ENCODE data around the gene MAP2K5. TPM values are rescaled to one million over a fixed set of nuclear protein-coding genes. Genes with fewer than 3 reads are reported as not detected.

The MAP2K5 gene
- total RNA-seq, 1 donor from 2014 or later: 30.7 TPM

DNA sequence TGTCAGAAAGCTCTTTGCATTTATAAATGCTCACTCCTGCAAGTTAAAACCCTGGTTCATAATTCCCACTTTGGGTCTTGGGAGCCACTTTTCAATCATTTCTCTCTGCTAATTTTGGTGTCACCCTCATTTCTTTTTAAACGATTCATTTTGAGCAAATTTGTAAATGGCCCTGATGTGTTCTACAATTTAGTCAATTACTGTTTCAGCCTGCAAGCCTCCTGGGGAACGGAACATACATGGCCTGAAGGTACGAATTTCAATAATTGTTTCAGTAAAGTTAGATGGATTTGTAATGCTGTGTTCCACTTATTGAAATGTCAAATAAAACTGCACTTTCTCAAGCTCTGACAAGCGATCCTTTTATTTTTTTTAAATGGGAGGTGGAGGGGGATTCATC, 43.2 kb downstream of the MAP2K5 start:
- TF ChIP-seq CTCF (IDR thresholded peaks at IDR 0.05; ENCODE audit: unreplicated experiment): no peak
- H3K27ac Mint-ChIP-seq: no peak overlapping the region
- no peak for DNase-seq (ENCODE audit: low spot score, unreplicated experiment)
- H3K4me3 Mint-ChIP-seq (ENCODE audit: low read depth): no peak overlapping the region
- H3K4me1 Mint-ChIP-seq (ENCODE audit: low read depth): no peaks in the 10 kb centered on the region
- peaks cover 14% of the 10 kb centered on the region for H3K36me3 Mint-ChIP-seq (ENCODE audit: insufficient read depth)
- no peaks in the 10 kb centered on the region for H3K27me3 Mint-ChIP-seq
- no peaks in the 10 kb centered on the region for H3K9me3 Mint-ChIP-seq (ENCODE audit: low read depth)

GRCh38 chr15:67587331-67587730, 44.8 kb downstream of the MAP2K5 start:
- Mint-ChIP-seq H3K27me3 (no peaks in the 10 kb centered on the region), H3K9me3 (ENCODE audit: low read depth) (no peaks in the 10 kb centered on the region), H3K27ac (no peak overlapping the region), H3K36me3 (ENCODE audit: insufficient read depth) (peaks cover 16% of the 10 kb centered on the region), H3K4me3 (ENCODE audit: low read depth) (no peak overlapping the region), H3K4me1 (ENCODE audit: low read depth) (no peaks in the 10 kb centered on the region)
- no peak for TF ChIP-seq CTCF (IDR thresholded peaks at IDR 0.05; ENCODE audit: unreplicated experiment)
- no peak for DNase-seq (ENCODE audit: low spot score, unreplicated experiment)

GRCh38 chr15:67587754-67588153, 45.3 kb downstream of the MAP2K5 start:
- peaks cover 3% of the 10 kb centered on the region for H3K4me1 Mint-ChIP-seq (ENCODE audit: low read depth)
- H3K4me3 Mint-ChIP-seq (ENCODE audit: low read depth): no peak overlapping the region
- no peak for TF ChIP-seq CTCF (IDR thresholded peaks at IDR 0.05; ENCODE audit: unreplicated experiment)
- H3K36me3 Mint-ChIP-seq (ENCODE audit: insufficient read depth): peaks cover 16% of the 10 kb centered on the region
- DNase-seq (ENCODE audit: low spot score, unreplicated experiment): no peak
- no peaks in the 10 kb centered on the region for H3K27me3 Mint-ChIP-seq
- H3K27ac Mint-ChIP-seq: no peak overlapping the region
- H3K9me3 Mint-ChIP-seq (ENCODE audit: low read depth): no peaks in the 10 kb centered on the region

DNA sequence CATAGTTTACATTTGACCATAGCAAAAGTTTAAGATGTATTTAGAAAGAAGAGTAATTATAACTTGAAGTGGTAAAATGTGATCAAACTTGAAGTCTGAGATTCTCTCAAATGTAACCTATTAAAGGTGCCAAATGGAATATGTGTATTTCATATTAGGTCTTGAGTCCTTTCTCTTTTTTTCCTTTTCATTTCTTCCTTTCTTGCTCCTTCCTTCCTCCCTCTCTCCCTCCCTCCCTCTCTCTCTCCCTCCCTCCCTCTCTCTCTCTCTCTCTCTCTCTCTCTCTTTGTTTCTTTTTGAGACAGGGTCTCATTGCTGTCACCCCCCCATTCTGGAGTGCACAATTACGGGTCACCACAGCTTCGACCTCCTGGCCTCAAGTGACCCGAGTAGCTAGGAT, 47.7 kb downstream of the MAP2K5 start:
- no peak overlapping the region for H3K27ac Mint-ChIP-seq
- H3K27me3 Mint-ChIP-seq: no peaks in the 10 kb centered on the region
- DNase-seq (ENCODE audit: low spot score, unreplicated experiment): no peak
- TF ChIP-seq CTCF (IDR thresholded peaks at IDR 0.05; ENCODE audit: unreplicated experiment): no peak
- H3K4me3 Mint-ChIP-seq (ENCODE audit: low read depth): no peak overlapping the region
- no peaks in the 10 kb centered on the region for H3K9me3 Mint-ChIP-seq (ENCODE audit: low read depth)
- H3K4me1 Mint-ChIP-seq (ENCODE audit: low read depth): peaks cover 21% of the 10 kb centered on the region
- peaks cover 13% of the 10 kb centered on the region for H3K36me3 Mint-ChIP-seq (ENCODE audit: insufficient read depth)

- H3K4me1 Mint-ChIP-seq (ENCODE audit: low read depth): peaks cover 26% of the 10 kb centered on the region
- H3K36me3 Mint-ChIP-seq (ENCODE audit: insufficient read depth): peaks cover 14% of the 10 kb centered on the region
- H3K27ac Mint-ChIP-seq: no peak overlapping the region
- no peaks in the 10 kb centered on the region for H3K27me3 Mint-ChIP-seq
- no peaks in the 10 kb centered on the region for H3K9me3 Mint-ChIP-seq (ENCODE audit: low read depth)
- TF ChIP-seq CTCF (IDR thresholded peaks at IDR 0.05; ENCODE audit: unreplicated experiment): no peak
- DNase-seq (ENCODE audit: low spot score, unreplicated experiment): no peak
- no peak overlapping the region for H3K4me3 Mint-ChIP-seq (ENCODE audit: low read depth)
Measured at GRCh38 chr15:67592245-67592644, 49.7 kb downstream of the MAP2K5 start.
